Stimulated activated CD8-positive, alpha-beta memory T cell treated with anti-CD3 and anti-CD28 coated beads, Interleukin-2, amount 100 ng/mL, for 48 hours (primary cell): ENCODE measurements around the gene GLA.

ENCODE experiments used
- DNase-seq, 2 donors: peaks; one replicate each; pipeline ENCODE4 v3.0.0-alpha.2; 2020; ENCODE audit warnings: low read depth in 2 of 2

GLA gene

GRCh38 chrX:101357166-101357795 is 50.4 kb downstream of the GLA start:
- DNase-seq = no peak

- no peak for DNase-seq
Observed at GRCh38 chrX:101349193-101349562, 58.5 kb downstream of the GLA start.

GRCh38 chrX:101348452-101349192 is 59.1 kb downstream of the GLA start, which contains the start of gene TIMM8A:
Gene TIMM8A, minus strand, starts transcription at chrX:101348742. Its CDS starts 78 bp downstream, at chrX:101348664.
- peak; percentile 62 to 64 for DNase-seq

GRCh38 chrX:101347859-101348451 is 59.8 kb downstream of the GLA start:
- DNase-seq = no peak
